GM12874 (cell line): Measurements from ENCODE around the gene CACNA1C.

Source experiments
- CTCF ChIP-seq: IDR thresholded peaks from 2 replicates; pipeline ENCODE4 v1.5.1; 2011; ENCODE audit warnings: low read depth, mild to moderate bottlenecking, control low read depth, low read length, moderate library complexity; ENCODE audit not compliant: insufficient read depth

Gene CACNA1C

GRCh38 chr12:2648406-2648805 is 595.6 kb downstream of the CACNA1C start:
- TF ChIP-seq CTCF: no peak

GRCh38 chr12:2649201-2650030 is 596.6 kb downstream of the CACNA1C start:
- no peak for TF ChIP-seq CTCF

- TF ChIP-seq CTCF: no peak
Measured at GRCh38 chr12:2650261-2651067, 597.7 kb downstream of the CACNA1C start.

- TF ChIP-seq CTCF: no peak
Measured at GRCh38 chr12:2651068-2651965, 598.5 kb downstream of the CACNA1C start.

GRCh38 chr12:2652011-2652400 is 599.2 kb downstream of the CACNA1C start:
- TF ChIP-seq CTCF: no peak

- no peak for TF ChIP-seq CTCF
Measured at GRCh38 chr12:2652401-2653081, 599.8 kb downstream of the CACNA1C start.
